Kidney tubule cell (primary cell): ENCODE measurements around the gene TACR2.
A peak's percentile ranks its signal among the peaks of the same experiment; 100 is the strongest.

ENCODE experiments used
- DNase-seq: peaks from one replicate; pipeline ENCODE4 v3.0.0-alpha.2; 2018; ENCODE audit warnings: low spot score

TACR2 gene

DNA sequence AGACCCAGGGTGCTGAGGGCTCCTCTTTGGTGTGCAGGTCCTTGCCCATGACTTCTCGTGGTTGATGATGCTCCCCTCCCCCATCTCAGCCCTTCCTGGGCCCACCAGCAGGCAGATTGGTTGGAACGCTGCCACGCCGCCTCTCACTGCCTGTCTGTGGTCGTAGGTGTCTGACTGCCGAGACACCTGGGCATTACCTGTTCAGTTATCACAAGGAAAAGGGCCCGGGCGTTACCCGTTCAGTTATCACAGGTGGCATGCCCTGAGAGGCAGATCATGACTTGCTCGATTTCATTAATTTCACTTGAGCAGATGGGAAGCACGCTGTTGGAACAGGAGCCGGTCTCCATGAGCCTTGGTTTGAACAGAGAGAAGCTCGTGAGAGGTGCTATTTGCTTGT lies 42.5 kb downstream of the TACR2 start:
- no peak for DNase-seq

DNA sequence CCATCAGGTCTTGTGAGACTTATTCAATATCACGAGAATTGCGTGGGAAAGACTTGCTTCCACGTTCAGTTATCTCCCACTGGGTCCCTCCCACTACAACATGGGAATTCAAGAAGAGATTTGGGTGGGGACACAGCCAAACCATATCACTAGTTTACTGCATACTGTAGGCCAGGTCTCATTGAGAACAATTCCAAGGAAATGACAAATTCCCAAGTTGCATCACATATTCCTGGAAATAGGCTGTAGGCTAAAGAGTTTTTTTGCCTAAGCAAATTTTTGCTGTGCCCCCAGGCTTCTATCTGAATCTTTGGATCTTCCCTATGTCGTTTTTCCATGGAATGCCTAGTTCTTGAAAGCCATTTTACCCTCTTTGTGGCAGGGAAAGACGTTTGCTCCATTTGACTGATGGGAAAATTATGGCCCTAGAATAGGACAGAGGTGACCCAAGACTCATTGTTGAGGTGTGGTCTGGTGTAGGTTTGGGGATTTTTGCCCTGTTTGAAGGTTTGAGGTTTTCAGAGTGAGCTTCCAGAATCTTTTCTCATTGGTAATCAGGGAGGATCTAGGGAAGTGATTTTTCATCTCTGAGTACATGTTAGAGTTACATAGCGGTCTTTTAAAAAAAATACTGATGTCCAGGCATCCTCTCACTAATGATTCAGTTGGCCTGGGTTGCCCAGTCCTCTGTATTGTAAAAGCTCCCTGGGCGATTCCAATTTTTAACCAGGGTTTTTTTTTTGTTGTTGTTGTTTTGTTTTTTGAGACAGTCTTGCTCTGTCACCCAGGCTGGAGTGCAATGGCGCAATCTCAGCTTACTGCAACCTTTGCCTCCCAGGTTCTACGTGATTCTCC lies 44.4 kb downstream of the TACR2 start:
- no peak for DNase-seq

DNA sequence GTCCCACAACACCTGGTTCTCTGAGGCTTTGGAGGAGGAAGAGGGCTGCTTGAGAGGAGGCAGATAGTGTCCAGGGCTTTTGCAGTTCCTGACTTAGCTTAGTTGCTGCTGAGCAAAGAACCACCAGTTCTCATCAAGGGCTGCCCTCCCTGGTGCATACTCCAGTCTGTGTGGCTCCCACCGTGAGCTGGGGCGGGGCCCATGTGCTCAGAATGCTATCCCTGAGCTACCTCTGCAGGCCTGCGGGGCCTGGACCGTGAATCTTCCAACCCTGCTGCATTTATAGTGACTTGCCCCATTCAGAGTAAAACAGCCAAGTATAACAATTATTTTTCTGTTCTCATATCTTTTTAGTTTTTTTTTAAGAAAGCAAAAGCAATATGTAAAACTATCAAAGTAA lies 49.2 kb downstream of the TACR2 start:
- no peak for DNase-seq

DNA sequence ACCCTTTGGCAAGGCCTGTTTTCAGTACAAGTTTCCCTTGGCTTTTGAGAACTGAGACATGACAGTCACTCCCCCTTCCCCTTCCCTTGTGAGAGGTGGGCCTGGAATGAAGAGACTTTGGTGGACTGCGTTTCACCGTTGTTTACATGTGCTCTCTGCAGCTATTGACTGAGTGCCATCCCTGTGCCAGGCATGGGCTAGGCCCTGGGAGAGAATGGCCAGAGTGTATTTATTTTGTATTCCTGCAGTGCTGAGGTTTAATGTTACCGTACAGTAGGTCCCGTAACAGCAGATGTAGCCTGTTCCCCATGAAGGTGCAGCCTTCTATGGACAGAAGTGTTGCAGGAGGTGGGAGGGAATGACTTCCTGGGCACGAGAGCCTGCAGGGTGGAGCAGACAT lies 50.0 kb downstream of the TACR2 start:
- no peak for DNase-seq

DNA sequence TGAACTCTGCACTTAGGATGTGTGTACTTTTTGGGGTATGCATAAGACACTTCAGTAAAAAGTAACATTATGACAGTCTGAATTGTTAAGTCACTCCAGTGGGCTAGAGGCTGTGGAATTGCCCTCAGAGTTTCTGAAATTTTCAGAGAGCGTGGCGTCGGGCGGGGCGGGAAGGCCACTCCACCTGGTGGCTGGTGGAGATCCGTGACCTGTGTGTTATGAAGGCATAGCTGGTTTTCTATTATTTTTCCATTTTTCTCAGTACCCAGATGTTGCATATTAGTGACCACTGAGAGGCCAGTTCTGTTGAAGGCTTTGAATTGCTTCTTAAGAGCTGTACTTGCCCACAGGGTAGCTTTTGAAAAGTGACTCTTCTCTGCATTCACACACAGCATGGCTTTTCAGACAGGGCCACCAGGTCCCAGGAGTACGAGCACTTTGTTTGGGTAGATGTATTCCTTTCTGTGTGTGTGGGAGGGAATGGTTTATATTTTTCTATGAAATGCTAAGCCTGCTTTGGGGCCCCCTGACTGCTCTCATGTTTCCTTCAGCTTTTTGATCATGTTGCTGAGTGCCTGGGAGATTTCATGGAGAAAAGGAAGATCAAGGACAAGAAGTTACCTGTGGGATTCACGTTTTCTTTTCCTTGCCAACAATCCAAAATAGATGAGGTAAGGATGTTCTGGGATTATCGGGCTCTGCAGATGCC lies 52.3 kb downstream of the TACR2 start:
- DNase-seq = no peak

DNA sequence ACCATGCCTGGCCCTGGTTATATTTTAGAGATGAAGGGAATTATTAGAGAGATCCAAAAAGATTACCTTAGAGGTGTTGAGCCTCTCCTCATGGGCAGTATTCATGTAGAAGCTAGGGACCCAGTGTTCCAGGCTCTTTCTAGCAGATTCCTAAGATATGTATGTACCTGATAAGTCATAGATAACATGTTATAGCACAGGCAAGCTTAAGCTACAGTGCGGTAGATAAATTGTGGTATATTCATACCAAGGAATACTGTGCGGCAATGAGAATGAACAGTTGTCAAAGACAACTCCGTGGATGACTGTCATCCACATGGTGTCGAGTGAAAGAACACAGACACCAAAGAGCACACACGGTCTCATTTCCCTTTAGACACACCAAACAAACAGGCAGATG lies 53.1 kb downstream of the TACR2 start:
- DNase-seq = no peak

DNA sequence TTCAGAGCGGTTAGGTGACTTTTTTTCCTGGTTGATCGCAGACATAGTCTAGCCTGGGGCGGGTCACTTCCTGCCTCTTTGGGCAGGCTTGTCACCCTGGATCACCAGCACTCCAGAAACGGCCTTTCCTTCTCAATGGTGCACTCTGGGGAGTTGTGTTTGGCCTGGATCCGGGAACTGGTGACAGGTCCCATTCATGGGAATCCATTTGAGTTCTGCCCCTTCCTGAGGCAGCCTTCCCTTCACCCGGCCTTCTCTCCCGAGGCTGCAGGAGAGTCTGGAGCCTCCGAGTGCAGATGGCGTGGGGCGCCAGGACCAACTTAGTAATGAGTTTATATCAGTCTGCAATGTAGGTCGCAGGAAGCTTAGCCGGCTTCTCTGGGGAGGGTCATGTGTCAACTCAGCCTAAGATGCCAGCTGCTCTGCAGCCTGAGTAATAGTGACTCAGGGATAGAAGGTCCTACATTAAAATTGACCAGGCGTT lies 54.2 kb downstream of the TACR2 start:
- peak; percentile 63 for DNase-seq

DNA sequence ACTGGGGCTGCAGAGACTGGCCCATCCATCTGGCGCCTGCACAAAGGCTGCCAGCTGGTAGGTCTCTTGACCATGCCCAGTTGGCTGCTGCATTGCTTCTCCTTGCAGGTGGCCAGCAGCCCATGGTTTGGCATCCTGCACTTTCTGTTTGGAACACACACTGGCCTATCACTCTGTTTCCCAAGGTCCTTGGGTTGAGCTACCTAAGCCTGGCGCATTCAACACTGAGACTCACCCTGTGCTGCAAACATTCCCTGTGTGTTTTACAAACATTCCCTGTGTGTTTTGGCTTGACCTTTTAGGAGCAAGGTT lies 55.5 kb downstream of the TACR2 start:
- no peak for DNase-seq

DNA sequence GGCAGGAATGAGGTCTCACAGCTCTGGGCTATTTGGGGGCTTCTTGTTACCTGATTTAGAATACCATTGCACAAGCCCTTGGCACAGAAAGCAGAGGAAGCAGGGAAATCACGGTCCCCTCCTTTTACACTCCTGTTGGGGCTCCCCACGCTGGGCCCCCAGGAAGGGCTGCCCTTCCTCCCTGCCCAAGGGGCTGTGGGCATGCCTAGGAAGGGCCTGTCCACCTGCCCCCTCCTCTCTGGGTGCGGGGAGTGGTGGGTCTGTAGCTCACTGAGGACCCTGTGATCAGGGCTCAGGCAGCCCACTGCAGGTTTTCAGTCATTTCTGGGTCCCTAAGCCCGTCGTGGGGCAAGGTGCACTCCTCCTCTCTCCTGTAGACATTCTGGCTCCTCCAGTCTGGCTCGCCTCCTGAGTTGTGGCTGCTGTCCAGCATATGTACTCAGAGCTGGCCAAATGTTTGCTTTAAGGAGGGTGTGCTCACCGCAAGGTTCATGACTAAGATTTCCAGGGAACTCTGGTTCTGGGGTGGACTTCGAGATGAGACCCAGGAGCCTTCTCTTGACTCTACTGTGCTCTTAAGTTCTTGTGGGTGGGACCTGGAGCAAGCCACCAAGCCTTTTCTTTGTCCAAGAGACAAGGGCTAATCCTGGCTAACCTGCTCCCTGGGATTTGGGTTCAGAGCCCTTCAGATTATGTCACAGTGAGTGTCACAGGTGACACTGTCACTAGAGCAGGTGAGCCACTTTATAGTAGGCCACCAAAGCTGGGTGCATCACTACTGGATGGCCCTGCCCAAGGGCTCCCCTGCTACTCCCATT lies 56.0 kb downstream of the TACR2 start:
- DNase-seq = peak; percentile 76

DNA sequence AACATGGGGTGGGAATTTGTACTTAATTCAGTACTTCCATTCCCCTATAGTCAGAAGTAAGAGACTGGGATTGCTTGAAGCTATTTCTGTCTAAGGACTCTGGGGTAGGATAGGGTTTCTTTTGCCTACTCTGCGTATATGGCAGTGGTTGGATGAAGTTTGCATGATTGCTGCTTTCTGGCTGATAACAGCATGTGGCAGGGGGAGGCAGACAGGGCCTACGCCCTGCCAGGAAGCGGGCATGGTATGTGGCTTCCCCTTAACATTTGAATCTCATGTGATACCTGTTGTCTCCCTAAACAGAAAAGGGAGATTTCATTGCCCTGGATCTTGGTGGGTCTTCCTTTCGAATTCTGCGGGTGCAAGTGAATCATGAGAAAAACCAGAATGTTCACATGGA lies 57.1 kb downstream of the TACR2 start:
- DNase-seq = no peak

DNA sequence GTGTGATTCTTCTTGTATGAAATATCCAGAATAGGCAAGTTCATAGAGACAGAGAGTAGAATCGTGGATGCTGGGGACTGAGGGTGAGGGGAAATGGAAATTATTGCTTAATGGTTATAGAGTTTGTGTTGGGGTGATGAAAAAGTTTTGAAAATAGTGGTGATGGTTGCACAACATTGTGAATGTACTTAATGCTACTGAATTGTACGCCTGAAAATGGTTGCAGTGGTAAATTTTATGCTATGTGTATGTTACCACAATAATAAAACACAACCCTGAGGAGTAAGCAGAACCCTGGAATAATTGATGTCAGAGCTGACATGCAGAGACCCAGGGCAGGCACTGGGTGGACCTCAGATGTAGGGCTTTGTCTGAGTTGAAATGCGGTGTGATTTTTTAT lies 57.6 kb downstream of the TACR2 start:
- no peak for DNase-seq

DNA sequence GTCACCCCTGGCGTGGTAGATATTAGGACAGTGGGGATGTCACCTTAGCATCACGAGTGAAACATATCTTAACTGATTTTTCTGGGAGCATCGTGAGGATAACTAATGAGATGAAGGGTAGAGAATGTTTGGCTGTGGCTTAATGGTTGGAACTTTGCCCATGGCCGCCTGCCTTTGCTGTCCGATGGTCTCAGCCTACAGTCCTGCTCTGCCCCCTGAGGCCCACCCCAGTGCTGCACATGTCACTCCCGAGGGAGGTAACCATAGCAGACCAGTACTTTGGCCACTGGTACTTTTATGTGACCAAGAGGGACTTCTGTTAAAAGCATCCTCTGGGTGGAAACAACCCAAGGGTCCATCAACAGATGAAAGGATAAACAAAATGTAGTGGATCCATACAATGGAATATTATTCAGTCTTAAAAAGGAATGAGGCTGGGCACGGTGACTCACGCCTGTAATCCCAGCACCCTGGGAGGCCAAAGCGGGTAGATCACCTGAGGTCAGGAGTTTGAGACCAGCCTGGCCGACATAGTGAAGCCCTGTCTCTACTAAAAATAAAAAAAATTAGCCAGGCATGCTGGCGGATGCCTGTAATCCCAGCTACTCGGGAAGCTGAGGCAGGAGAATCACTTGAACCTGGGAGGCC lies 58.4 kb downstream of the TACR2 start:
- DNase-seq = no peak

DNA sequence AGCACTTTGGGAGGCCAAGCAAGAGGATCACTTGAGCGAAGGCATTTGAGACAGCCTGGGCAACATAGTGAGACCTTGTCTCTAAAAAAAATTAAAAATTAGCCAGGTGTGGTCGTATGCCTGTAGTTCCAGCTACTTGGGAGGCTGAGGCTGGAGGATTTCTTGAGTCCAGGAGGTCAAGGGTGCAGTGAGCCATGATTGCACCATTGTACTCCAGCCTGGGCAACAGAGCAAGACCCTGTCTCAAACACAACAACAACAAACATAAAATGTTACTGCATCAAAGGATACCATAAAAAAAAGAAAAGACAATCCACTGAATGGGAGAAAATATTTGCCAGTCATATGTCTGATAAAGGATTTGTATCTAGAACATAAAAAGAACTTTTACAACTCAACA lies 60.5 kb downstream of the TACR2 start:
- DNase-seq = no peak

DNA sequence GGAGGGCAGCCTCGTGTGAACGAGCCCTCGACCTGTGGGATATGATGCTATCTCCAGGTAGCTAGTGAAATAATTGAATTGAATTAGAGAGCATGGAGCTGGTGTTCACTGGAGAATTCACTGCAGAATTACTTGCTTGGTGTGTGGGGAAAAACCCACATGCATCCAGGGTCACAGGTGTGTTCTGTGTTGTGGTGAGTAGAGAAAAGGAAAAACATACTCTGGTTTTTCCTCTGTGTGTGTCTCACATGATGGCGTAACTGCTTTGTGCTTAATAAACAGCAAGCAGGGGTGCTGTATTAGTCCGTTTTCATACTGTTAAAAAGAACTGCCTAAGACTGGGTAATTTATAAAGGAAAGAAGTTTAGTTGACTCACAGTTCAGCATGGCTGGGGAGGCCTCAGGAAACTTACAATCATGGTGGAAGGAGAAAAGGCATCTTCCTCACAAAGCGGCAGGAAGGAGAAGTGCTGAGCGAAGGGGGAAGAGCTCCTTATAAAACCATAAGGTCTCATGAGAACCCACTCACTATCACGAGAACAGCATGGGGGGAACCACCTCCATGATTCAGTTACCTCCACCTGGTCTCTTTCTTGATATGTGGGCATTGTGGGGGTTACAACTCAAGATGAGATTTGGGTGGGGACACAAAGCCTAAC lies 62.6 kb downstream of the TACR2 start:
- no peak for DNase-seq
